HFFc6 (cell line): ENCODE results near the gene ECD. TPM values are rescaled to one million over a fixed set of nuclear protein-coding genes. Genes with fewer than 3 reads are reported as not detected.
A peak's percentile ranks its signal among the peaks of the same experiment; 100 is the strongest.

ENCODE experiments used
- DNase-seq: peaks from one replicate; pipeline ENCODE4 v3.0.0-alpha.2; 2018
- H3K27ac Mint-ChIP-seq: 2 replicates; pipeline ENCODE4 v1.8.0; 2020; ENCODE audit warnings: mild to moderate bottlenecking, mixed read lengths
- H3K27me3 Mint-ChIP-seq: 2 replicates; pipeline ENCODE4 v1.8.0; 2021; ENCODE audit warnings: mild to moderate bottlenecking, moderate library complexity, mixed read lengths; ENCODE audit not compliant: insufficient read depth
- H3K36me3 Mint-ChIP-seq: 2 replicates; pipeline ENCODE4 v1.8.0; 2021; ENCODE audit warnings: low read depth, mixed read lengths
- H3K4me1 Mint-ChIP-seq: 2 replicates; pipeline ENCODE4 v1.8.0; 2020; ENCODE audit warnings: low read depth, mixed read lengths
- H3K4me3 Mint-ChIP-seq: 2 replicates; pipeline ENCODE4 v1.8.0; 2020; ENCODE audit warnings: mild to moderate bottlenecking, moderate library complexity, mixed read lengths
- H3K9me3 Mint-ChIP-seq: 2 replicates; pipeline ENCODE4 v1.8.0; 2020; ENCODE audit warnings: mild to moderate bottlenecking, mixed read lengths
- CTCF ChIP-seq: fragments of 200-600 bp; sonication (generic); IDR thresholded peaks from 2 replicates; pipeline ENCODE4 v1.5.0; 2021; ENCODE audit warnings: antibody characterized with exemption, mild to moderate bottlenecking
- long read RNA-seq: library from polyadenylated mRNA; unstranded; transcript quantifications from one replicate; pipeline ENCODE4 v2.0.0, GENCODE V29; 2019
- total RNA-seq, 6 experiments: library from RNA; stranded (reverse); fragmentation: NEBNext Ultra II Directional; extraction: Animal tissue kit (Norgen Biotek cat#: 25700); gene quantifications; 2 replicates in 1 of 6; 3 replicates in 5 of 6; pipeline ENCODE4 v1.2.3, GENCODE V29; 2021

ECD gene
- total RNA-seq, result 10 to 100 TPM; 31.3 to 39.0 (median 33.6) TPM
- long read RNA-seq, transcript ECD-201 (14 exons, 3,069 nt), result major isoform, 44 of 53 reads
- long read RNA-seq, partial matches to known transcripts, result 5 of 53 reads
- long read RNA-seq, other reads (novel, unspliced or antisense), result 4 of 53 reads

GRCh38 chr10:73167783-73168464 lies at the start of gene ECD, which contains the start of gene FAM149B1:
Gene ECD (minus strand): TSS chr10:73168008. CDS start chr10:73163937, 4,071 bp downstream.
Gene FAM149B1 (plus strand): TSS chr10:73168119. CDS start chr10:73168340, 221 bp downstream.
- Mint-ChIP-seq H3K4me3 (peak within 1 kb of the TSS; percentile 100), H3K4me1 (peaks cover 35% of the 10 kb centered on the region), H3K36me3 (peaks cover 26% of the 10 kb centered on the region), H3K9me3 (peaks cover 12% of the 10 kb centered on the region), H3K27ac (peak within 1 kb of the TSS; percentile 100), H3K27me3 (peaks cover 3% of the 10 kb centered on the region)
- peak; percentile 91 for DNase-seq
- peak; percentile 65 for TF ChIP-seq CTCF

DNA sequence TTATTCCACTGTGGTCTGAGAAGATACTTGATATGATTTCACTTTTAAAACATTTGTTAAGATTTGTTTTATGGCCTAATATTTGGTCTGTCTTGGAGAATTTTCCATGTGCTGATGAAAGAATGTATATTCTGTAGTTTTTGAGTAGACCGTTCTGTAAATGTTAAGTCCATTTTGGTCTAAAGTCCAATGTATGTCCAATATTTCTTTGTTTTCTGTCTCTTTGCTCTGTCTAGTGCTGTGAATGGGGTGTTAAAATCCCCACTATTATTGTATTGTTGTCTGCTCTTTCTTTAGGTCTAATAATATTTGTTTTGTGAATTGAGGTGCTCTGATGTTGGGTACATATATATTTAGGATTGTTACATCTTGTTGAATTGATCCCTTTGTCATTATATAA lies 47.9 kb upstream of the ECD start:
- Mint-ChIP-seq H3K4me3 (no peak overlapping the region), H3K27ac (no peak overlapping the region), H3K9me3 (no peaks in the 10 kb centered on the region), H3K27me3 (no peaks in the 10 kb centered on the region; the same call in 1 of the 2 replicates), H3K36me3 (peaks cover 29% of the 10 kb centered on the region), H3K4me1 (peaks cover 9% of the 10 kb centered on the region)
- no peak for TF ChIP-seq CTCF
- no peak for DNase-seq

- no peak overlapping the region for H3K4me3 Mint-ChIP-seq
- H3K4me1 Mint-ChIP-seq, result peaks cover 10% of the 10 kb centered on the region
- H3K9me3 Mint-ChIP-seq, result no peaks in the 10 kb centered on the region
- H3K36me3 Mint-ChIP-seq, result peaks cover 27% of the 10 kb centered on the region
- no peak for TF ChIP-seq CTCF
- DNase-seq, result no peak
- H3K27ac Mint-ChIP-seq, result no peak overlapping the region
- H3K27me3 Mint-ChIP-seq, result no peaks in the 10 kb centered on the region
Measured at GRCh38 chr10:73211106-73211811, 43.5 kb upstream of the ECD start.

DNA sequence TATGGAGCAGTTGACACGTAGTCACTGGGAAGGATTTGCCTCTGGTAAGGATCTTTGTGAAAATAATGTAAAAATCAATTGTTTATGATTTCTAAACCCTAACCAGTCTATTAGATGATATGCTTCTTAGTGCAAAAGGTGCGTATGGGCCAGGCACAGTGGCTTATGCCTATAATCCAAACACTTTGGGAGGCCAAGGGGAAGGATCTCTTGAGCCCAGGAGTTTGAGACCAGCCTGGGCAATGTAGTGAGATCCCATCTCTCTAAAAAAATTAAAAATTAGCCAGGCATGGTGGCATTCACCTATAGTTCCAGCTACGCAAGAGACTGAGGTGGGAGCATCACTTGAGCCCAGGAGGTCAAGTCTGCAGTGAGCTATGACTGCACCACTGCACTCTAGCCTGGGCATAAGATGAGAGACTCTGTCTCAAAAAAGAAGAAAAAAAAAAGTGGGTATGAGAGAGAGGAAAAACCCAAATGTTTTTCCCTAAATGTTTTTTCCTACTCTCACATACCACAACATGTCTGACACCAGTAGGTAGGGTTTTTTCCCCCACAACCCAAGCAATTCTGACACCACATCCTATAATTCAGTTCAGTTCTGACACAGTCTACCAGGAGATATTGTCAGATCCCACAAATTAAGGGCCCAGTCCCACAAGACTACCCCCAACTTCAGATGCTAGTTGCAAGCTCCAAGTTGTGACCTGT lies 42.7 kb upstream of the ECD start:
- TF ChIP-seq CTCF, result no peak
- Mint-ChIP-seq H3K27me3 (no peaks in the 10 kb centered on the region), H3K36me3 (peaks cover 30% of the 10 kb centered on the region), H3K27ac (no peak overlapping the region), H3K4me3 (no peak overlapping the region), H3K4me1 (peaks cover 10% of the 10 kb centered on the region), H3K9me3 (peaks cover 7% of the 10 kb centered on the region)
- no peak for DNase-seq

DNA sequence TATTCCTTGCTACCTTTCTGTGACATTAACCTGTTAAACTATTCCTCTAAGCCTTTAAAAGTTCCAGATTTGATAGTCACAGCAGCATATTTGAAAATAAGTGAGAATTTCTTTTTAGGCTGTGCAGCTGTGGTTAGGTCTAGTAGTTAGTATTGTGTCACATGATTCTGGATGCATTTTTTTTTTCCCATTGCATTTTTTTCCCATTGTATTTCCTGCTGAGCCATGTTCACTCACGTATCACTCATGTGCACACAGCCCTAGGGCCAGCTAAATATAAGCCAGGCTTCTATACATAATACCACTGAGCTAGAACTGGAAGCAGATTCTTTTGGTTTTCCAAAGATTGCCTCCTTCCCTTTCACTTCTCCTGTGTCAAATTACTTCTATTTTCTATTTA lies 41.9 kb upstream of the ECD start:
- Mint-ChIP-seq H3K4me3 (no peak overlapping the region), H3K4me1 (peaks cover 10% of the 10 kb centered on the region), H3K27ac (peak overlapping the region; percentile 53), H3K36me3 (peaks cover 36% of the 10 kb centered on the region), H3K27me3 (no peaks in the 10 kb centered on the region), H3K9me3 (peaks cover 11% of the 10 kb centered on the region)
- TF ChIP-seq CTCF, result no peak
- peak; percentile 54 for DNase-seq
